GM18502 (cell line): Measurements from ENCODE around the gene CCDC116.

Source experiments
- ATAC-seq: cut with Tn5 transposase; IDR thresholded peaks from one replicate; pipeline ENCODE4 v1.9.1; 2021; ENCODE audit warnings: mild to moderate bottlenecking; ENCODE audit not compliant: unreplicated experiment, poor library complexity

The CCDC116 gene

DNA sequence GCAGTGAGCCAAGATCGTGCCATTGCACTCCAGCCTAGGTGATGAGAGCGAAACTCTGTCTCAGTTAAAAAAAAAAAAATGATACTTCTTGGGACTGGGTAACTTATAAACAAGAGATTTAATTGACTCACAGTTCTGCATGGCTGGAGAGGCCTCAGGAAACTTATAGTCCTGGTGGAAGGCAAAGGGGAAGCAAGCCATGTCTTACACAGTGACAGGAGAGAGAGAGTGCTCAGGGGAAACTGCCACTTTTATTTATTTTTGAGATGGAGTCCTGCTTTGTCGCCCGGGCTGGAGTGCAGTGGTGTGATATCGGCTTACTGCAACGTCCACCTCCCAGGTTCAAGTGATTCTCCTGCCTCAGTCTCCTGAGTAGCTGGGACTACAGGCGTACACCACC is 17.7 kb downstream of the CCDC116 start:
- ATAC-seq, result no peak

GRCh38 chr22:21650823-21651520 is 18.4 kb downstream of the CCDC116 start:
- no peak for ATAC-seq

GRCh38 chr22:21651521-21652009 is 19.0 kb downstream of the CCDC116 start:
- peak; percentile 27 for ATAC-seq

GRCh38 chr22:21652010-21652546 is 19.5 kb downstream of the CCDC116 start:
- ATAC-seq, result peak; percentile 83

DNA sequence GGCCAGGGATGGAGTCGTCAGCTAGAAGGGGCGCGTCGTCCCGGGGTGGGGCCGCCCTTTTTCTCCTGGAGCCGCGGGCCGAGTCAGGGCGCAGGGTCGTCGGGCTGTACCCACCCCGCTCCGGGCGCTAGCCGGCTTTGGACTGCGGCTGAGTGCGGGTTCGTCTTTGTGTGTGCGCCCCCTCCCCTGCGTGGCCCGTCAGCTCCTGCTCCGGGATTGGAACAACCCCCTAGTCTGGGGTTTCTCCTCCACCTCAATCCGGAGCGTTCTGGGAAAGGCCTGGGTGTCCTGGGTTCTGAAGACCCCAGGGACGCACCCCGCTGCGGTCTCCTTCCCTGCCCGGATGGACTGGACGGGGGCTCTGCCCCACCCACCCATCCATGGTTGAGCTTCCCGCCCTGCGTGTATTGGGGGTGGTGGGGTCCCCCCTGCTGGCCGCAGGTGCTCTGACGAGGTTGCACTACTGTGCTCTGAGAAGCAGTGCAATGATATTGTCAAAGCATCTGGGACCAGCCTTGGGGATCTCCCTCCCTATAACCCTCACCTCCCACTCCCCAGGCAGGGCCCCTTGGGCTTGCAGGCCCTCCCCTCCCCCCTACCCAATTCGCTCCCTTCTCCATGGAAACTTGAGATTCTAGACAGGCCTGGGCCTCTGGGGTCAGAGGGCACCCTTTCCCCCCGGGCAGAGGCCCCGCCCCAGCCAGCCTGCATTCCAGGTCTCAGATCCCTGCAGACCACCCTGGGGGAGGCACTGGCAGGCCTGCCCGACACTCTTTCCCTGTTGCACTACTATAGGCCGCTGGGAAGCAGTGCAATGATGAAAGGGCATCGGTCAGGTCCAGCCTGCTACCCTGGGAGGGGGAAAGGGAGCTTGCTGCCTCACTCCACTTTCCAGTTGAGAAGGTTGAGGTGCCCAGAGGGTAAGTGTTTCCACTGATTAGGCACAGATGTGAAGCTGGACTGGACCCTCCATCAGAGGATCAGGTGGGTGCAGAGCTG is 20.3 kb downstream of the CCDC116 start:
- no peak for ATAC-seq

GRCh38 chr22:21657020-21657359 is 24.4 kb downstream of the CCDC116 start:
- ATAC-seq, result no peak

DNA sequence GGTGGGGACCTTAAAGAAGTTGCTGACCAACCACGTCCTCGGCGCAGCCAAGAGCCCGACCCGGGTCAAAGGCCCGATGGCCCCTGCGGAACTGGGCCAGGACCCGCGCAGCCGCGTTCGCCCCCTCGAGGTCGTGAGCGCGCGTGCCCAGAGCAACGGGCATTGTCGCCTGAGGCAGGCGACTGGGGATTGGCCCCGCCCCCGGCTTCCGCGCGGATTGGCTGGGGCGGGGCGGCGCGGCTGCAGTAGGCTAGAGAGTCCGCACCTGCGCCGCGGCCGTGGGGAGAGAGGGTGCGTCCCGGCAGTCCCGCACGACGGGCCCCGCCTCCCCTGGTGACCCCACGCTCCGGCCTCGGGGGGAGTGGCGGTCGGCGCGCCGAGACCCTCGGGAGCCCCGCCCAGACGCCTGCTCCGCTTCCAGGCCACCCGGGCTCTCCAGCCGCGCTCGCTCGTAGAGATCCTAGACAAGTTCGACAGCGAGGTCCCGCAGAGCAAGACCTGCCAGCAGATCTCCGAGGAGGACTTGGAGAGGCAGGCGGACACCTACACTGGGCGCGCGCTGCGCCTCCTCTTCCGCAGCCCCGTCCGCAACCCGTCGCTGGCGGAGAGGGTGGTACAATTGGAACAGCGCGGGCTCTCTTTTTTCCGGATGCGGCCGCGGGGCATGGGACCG is 24.9 kb downstream of the CCDC116 start:
- ATAC-seq, result peak; percentile 78

DNA sequence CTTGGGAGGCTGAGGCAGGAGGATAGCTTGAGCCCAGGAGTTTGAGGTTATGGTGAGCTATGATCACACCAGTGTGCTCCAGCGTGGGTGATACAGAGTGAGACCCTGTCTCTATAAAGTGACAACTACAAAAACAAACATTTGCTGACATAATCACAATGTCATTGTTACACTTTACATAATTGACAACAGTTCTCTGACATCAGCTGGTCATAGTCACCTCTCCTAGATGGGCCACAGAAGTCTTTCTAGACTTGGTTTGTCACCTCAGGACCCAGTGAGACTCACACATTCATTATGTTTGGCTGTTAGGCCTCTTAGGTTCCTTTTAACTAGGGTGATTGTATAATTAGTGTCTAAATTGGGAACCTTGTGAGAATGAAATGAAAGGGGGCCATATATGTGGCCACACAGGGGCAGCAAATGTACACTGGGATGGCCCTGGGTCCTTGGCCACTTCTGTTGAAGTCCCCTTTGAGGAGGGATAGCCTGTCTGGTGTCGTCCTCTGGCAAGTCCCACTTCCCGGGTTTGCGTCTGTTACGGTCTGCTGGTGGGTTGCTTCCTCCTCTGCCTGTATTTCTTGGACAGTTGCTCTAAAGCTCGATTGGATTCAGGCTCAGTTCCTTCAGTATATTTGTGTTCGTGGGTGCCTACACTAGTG is 27.4 kb downstream of the CCDC116 start:
- ATAC-seq, result no peak

- ATAC-seq, result no peak
Observed at GRCh38 chr22:21660904-21661303, 28.3 kb downstream of the CCDC116 start.

DNA sequence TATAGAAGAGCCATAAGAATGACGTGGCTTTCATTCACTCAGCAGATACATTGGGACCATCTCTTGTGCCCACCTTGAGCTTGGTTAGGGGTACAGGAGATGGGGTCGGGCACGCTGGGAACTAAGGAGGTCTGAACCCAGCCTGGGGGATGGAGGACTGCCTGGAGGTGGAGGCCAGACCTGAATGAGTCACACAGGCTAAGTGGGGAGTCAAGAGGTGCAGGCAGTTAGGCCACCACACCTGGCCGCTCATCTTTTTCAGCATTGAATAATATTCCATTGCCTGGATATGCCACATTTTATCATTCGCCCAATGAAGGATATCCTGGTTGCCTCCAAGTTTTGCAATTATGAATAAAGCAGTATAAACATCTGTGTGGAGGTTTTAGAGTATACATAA is 29.4 kb downstream of the CCDC116 start:
- no peak for ATAC-seq

DNA sequence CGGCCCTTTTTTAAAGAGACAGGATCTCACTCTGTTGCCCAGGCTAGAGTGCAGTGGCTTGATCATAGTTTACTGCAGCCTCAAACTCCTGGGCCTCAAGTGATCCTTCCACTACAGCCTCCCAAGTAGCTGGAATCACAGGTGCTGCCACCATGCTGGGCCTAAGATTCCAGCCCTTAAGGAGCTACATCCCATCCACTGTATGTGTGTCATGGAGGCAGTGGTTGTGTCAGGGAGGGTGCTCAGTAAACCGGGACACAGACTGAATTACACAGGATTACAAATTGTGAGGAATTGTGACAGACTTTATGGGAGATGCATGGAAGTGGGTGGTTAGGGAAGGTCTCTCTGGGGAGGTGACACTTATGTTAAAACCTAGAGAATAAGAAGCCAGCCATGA is 31.2 kb downstream of the CCDC116 start:
- no peak for ATAC-seq

DNA sequence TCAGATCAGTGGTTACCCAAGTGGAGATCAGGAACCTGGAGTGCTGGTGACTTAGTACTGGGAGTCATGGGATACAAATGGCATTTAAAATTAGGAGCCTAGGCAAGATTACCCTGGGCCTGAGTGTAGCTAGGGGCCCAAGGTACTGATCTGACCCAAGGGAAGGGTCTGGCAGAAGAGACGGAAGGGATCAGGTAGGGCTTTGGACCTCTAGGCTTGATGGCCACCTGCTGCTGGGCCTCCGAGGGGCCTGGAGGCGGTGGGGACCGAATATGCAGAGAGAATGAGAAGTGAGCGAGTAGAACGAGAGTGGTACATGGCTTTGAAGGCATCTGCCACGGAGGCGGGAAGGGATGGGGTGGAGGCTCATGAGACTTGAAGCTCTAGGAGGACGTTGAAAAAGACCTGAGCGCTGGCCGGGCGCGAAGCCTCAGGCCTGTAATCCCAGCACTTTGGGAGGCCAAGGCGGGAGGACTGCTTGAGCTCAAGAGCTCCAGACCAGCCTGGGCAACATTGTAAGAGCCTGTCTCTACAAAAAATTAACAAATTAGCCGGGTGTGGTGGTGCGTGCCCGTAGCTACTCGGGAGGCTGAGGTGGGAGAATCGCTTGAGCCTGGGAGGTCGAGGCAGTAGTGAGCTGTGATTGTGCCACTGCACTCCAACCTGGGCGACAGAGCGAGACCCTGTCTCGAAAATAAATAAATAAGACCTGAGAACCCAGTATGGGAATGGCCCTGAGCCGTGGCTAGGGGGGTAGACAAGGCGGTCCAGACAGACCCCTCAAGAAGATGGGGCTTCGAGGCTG is 32.7 kb downstream of the CCDC116 start:
- ATAC-seq, result no peak

- no peak for ATAC-seq
Observed at GRCh38 chr22:21666786-21667185, 34.2 kb downstream of the CCDC116 start.

- ATAC-seq, result no peak
Observed at GRCh38 chr22:21669026-21669425, 36.5 kb downstream of the CCDC116 start.

DNA sequence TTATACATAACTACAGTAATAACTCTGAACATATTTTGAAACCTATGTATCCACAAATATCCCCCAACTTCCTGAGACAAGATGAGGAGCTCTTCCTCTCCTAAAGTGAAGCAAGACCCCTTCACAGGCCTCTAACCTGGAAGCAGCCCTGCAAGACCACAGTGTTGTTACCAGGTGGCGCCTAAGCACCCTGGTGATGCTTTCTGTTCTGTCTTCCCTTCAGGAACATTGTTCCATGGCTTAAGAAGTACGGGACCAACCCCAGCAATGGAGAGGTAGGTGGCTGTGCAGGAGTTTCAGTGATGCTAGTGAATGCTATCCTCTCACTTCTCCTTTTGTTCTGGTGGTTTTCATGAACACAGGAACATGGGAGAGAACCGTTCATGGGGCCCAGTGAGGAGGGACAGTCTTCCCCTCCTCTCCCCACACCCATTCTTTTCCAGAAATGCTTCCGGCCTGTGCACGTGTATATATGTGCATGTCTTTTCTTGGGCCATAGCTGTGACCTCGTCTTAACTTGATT is 39.6 kb downstream of the CCDC116 start:
- no peak for ATAC-seq

GRCh38 chr22:21673534-21674321 is 41.2 kb downstream of the CCDC116 start:
- ATAC-seq, result no peak

- no peak for ATAC-seq
Observed at GRCh38 chr22:21674638-21675245, 42.2 kb downstream of the CCDC116 start.
